Endothelial cell of umbilical vein (primary cell): Measurements from ENCODE around the gene CLCC1. TPM values are rescaled to one million over a fixed set of nuclear protein-coding genes. Genes with fewer than 3 reads are reported as not detected.

Experiments used
- BruUV-seq: library from RNA; stranded (reverse); fragments of 400-500 nt; replicated peaks from 2 replicates; lab custom pipeline; 2021; lab: Mats Ljungman, UMichigan
- CTCF ChIA-PET: fragments of 300-600, 350-600 bp; sonication (Branson Sonifier 250); formaldehyde crosslinking; loops from one replicate; lab custom pipeline; 2021; ENCODE audit warnings: antibody characterized with exemption, inconsistent platforms; lab: Charles Lee
- POLR2A ChIA-PET: fragments of 300-600, 350-600 bp; sonication (Branson Sonifier 250); formaldehyde crosslinking; loops from one replicate; lab custom pipeline; 2021; ENCODE audit warnings: antibody characterized with exemption, inconsistent platforms; lab: Charles Lee
- DNase-seq: peaks from one replicate; pipeline ENCODE4 v3.0.0-alpha.2; 2011; ENCODE audit warnings: low read depth, low spot score
- FAIRE-seq: peaks from 2 replicates; lab custom pipeline; 2011; peaks lifted over from hg19 to GRCh38; lab: Jason Lieb, UNC
- H2AFZ ChIP-seq: 2 replicates; pipeline ENCODE4 v1.6.0; 2012; ENCODE audit warnings: low read depth, low read length, control low read depth, inconsistent platforms
- H3K27ac ChIP-seq: 2 replicates; pipeline ENCODE4 v1.5.1; 2011; ENCODE audit warnings: low read depth, mild to moderate bottlenecking, control low read depth, low read length, moderate library complexity; ENCODE audit not compliant: insufficient read depth
- H3K27me3 ChIP-seq, 2 experiments: 2 replicates each; pipeline versions ENCODE4 v1.6.0 to v1.6.1; 2011; ENCODE audit warnings: low read length in 2 of 2, mixed read lengths in 1 of 2; ENCODE audit not compliant: control insufficient read depth in 2 of 2, insufficient read depth in 2 of 2
- H3K36me3 ChIP-seq, 2 experiments: 2 replicates in 1 of 2; 3 replicates in 1 of 2; pipeline ENCODE4 v1.5.1; 2011; ENCODE audit warnings: low read length in 2 of 2, mild to moderate bottlenecking in 1 of 2, moderate library complexity in 1 of 2; ENCODE audit not compliant: control insufficient read depth in 2 of 2, insufficient read depth in 2 of 2; ENCODE audit errors: extremely low read depth in 1 of 2
- H3K4me1 ChIP-seq: 3 replicates; pipeline ENCODE4 v1.5.1; 2011; ENCODE audit warnings: mild to moderate bottlenecking, low read length; ENCODE audit not compliant: control insufficient read depth, insufficient read depth; ENCODE audit errors: extremely low read depth
- H3K4me2 ChIP-seq: 2 replicates; pipeline ENCODE4 v1.6.1; 2011; ENCODE audit warnings: low read length, control low read depth, mixed read lengths; ENCODE audit not compliant: insufficient read depth
- H3K4me3 ChIP-seq, 3 experiments: fragments of 200-600 bp in 1 of 3; sonication (generic), shearing (Covaris generic) in 1 of 3; replicated peaks in 1 of 3; 2 replicates each; pipeline ENCODE4 v1.5.1; 2011 to 2016; ENCODE audit warnings: control low read depth in 3 of 3, low read length in 3 of 3, mild to moderate bottlenecking in 2 of 3, inconsistent platforms in 1 of 3, low read depth in 1 of 3, moderate library complexity in 1 of 3; ENCODE audit not compliant: insufficient read depth in 1 of 3
- H3K79me2 ChIP-seq: 2 replicates; pipeline ENCODE4 v1.6.0; 2012; ENCODE audit warnings: low read length, inconsistent platforms; ENCODE audit not compliant: control insufficient read depth, insufficient read depth
- H3K9ac ChIP-seq: replicated peaks from 2 replicates; pipeline ENCODE3; 2011; ENCODE audit warnings: low read length, control low read depth; ENCODE audit not compliant: insufficient read depth; ENCODE audit errors: extremely low read depth
- H3K9me1 ChIP-seq: replicated peaks from 3 replicates; pipeline ENCODE4 v1.6.0; 2011; ENCODE audit warnings: mild to moderate bottlenecking, low read length; ENCODE audit not compliant: control insufficient read depth, insufficient read depth; ENCODE audit errors: extremely low read depth
- H3K9me3 ChIP-seq: replicated peaks from 2 replicates; pipeline ENCODE4 v1.5.1; 2012; ENCODE audit warnings: low read length, inconsistent platforms; ENCODE audit not compliant: control insufficient read depth, insufficient read depth
- H4K20me1 ChIP-seq: replicated peaks from 2 replicates; pipeline ENCODE3; 2011; ENCODE audit warnings: mild to moderate bottlenecking, low read length; ENCODE audit not compliant: control insufficient read depth, insufficient read depth; ENCODE audit errors: extremely low read depth
- EZH2 ChIP-seq: IDR thresholded peaks from 2 replicates; pipeline ENCODE4 v1.6.1; 2012; ENCODE audit warnings: borderline replicate concordance, low read depth, mild to moderate bottlenecking, moderate library complexity, low read length, inconsistent platforms; ENCODE audit not compliant: severe bottlenecking
- FOS ChIP-seq: IDR thresholded peaks from 2 replicates; pipeline ENCODE4 v1.6.1; 2011; ENCODE audit warnings: mild to moderate bottlenecking, low read length, moderate library complexity, borderline replicate concordance; ENCODE audit not compliant: insufficient read depth
- GATA2 ChIP-seq: IDR thresholded peaks from 2 replicates; pipeline ENCODE4 v1.7.0; 2011; ENCODE audit warnings: low read depth, mild to moderate bottlenecking, moderate library complexity, mixed read lengths, low read length; ENCODE audit not compliant: insufficient read length, insufficient read depth
- JUN ChIP-seq: IDR thresholded peaks from 2 replicates; pipeline ENCODE4 v1.6.1; 2011; ENCODE audit warnings: borderline replicate concordance, low read depth; ENCODE audit not compliant: insufficient read length, insufficient read depth
- MYC ChIP-seq: IDR thresholded peaks from one replicate; pipeline ENCODE4 v1.6.1; 2011; ENCODE audit warnings: mild to moderate bottlenecking, low read depth, low read length
- POLR2A ChIP-seq: IDR thresholded peaks from 2 replicates; pipeline ENCODE4 v1.6.1; 2012; ENCODE audit warnings: low read depth, mild to moderate bottlenecking, control low read depth, low read length
- POLR2AphosphoS5 ChIP-seq: IDR thresholded peaks from 2 replicates; pipeline ENCODE4 v1.6.1; 2012; ENCODE audit warnings: low read depth, mild to moderate bottlenecking, control low read depth, low read length, moderate library complexity; ENCODE audit not compliant: insufficient read depth
- dilution Hi-C: fragments of 300-500 bp; cut with MboI; formaldehyde crosslinking; loops from one replicate; pipeline ENCODE4 v1.15.0; 2019; ENCODE audit warnings: low sequenced_read_pairs; ENCODE audit not compliant: extremely low pct_ligation_motif_present
- intact Hi-C: fragments of 100-400 bp; cut with micrococcal nuclease; formaldehyde crosslinking; loops from one replicate; pipeline ENCODE4 v1.10.0; 2022
- polyA plus RNA-seq, 4 experiments: library from polyadenylated mRNA; depleted of rRNA in 3 of 4; stranded (reverse) in 3 of 4; unstranded in 1 of 4; fragments of >200 nt; gene quantifications; 2 replicates each; pipeline versions ENCODE4 v1.2.1 to v1.2.3, GENCODE V29; 2011 to 2012; ENCODE audit warnings: missing spikeins in 1 of 4
- total RNA-seq: library from RNA; stranded (reverse); gene quantifications from 2 replicates; pipeline ENCODE4 v1.2.3, GENCODE V29; 2021
- TF ChIP-seq, protein P1 (sequence below): IDR thresholded peaks from 2 replicates; pipeline ENCODE4 v1.6.1; 2011; ENCODE audit not compliant: insufficient read depth, insufficient read length
- TF ChIP-seq, protein P2 (sequence below), 2 donors: IDR thresholded peaks; 1 replicate in 1 of 2; 2 replicates in 1 of 2; pipeline ENCODE4 v1.5.1; 2011; ENCODE audit warnings: low read length in 2 of 2, mild to moderate bottlenecking in 2 of 2, moderate library complexity in 2 of 2, control low read depth in 1 of 2, inconsistent platforms in 1 of 2, low read depth in 1 of 2; ENCODE audit not compliant: insufficient read depth in 1 of 2; ENCODE audit errors: extremely low read depth in 1 of 2

The CLCC1 gene
- total and polyA plus RNA-seq, 2 donors (not counting 3 experiments of a cell fraction or from before 2014, with no cell fraction given), result 15.7 to 28.8 TPM

DNA sequence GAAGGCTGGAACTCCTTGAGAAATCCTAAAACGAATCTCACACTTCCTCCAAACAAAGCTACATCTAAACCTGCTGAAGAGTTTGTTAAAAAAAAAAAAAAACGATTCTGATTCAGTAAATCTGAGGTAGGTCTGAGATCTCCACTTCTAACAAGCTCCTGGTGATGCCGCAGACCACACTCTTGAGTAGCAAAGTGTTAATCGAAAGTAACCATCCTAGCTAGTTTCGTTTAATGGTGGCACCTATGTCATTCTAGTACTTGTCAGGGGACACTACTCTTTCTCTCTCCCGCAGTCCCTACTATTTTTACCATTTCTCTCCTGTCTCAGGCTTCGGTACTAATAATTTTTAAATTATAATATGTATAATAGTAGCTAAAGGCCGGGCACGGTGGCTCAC is 2.1 kb downstream of the CLCC1 start:
- Histone ChIP-seq H3K9ac (no peak overlapping the region), H4K20me1 (no peaks in the 10 kb centered on the region), H3K27ac (no peak overlapping the region), H3K9me3 (no peaks in the 10 kb centered on the region), H3K4me3 (no peak overlapping the region), H3K9me1 (no peaks in the 10 kb centered on the region), H3K36me3 (peaks cover 0 to 1% of the 10 kb centered on the region in 2 experiments), H2AFZ (no peak overlapping the region), H3K79me2 (peaks cover 27% of the 10 kb centered on the region), H3K4me1 (peaks cover 9% of the 10 kb centered on the region), H3K27me3 (no peaks in the 10 kb centered on the region), H3K4me2 (no peak overlapping the region)
- POLR2A ChIA-PET, result no interaction called here
- DNase-seq (no peak), FAIRE-seq (no peak)
- CTCF ChIA-PET, result interaction anchor here (0.6 to 0.9 kb wide), 2 partner anchors 12 to 572 kb away, joined by 3 to 4 read pairs; no protein-coding TSS in a partner anchor
- TF ChIP-seq, protein P1, sequence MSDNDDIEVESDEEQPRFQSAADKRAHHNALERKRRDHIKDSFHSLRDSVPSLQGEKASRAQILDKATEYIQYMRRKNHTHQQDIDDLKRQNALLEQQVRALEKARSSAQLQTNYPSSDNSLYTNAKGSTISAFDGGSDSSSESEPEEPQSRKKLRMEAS, result no peak
- no peak for TF ChIP-seq MYC
- dilution Hi-C loops (no loop called here), intact Hi-C loops (loop anchor here (5.0 kb wide), 1 partner anchor 144 kb away; no protein-coding TSS in a partner anchor)
- no TSS peak for BruUV-seq

DNA sequence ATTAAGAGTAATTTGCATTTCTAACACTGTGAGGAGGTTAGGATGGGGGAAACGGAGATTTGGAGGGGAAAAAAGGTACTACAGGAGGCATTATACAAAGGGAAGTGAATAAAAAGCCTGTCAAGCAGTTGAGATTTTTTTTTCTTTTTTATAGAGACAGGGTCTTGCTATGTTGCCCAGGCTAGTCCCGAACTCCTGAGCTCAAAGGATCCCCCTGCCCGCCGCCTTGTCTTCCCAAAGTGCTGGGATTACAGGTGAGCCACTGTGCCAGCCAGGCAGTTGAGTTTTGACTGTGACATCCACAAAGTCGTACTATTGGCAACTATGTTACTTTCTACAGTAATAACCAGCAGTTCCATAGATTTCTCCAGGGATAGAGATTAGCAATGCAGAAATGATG is 2.6 kb downstream of the CLCC1 start:
- ChIA-PET POLR2A (no interaction called here), CTCF (interaction anchor here (0.6 to 0.9 kb wide), 2 partner anchors 13 to 572 kb away, joined by 3 to 4 read pairs; no protein-coding TSS in a partner anchor)
- H3K9me1 ChIP-seq, result no peaks in the 10 kb centered on the region
- no peaks in the 10 kb centered on the region for H4K20me1 ChIP-seq
- H3K4me2 ChIP-seq, result no peak overlapping the region
- H3K4me1 ChIP-seq, result peaks cover 9% of the 10 kb centered on the region
- no peak overlapping the region for H3K4me3 ChIP-seq
- intact Hi-C loops, result loop anchor here (5.0 kb wide), 1 partner anchor 143 kb away; no protein-coding TSS in a partner anchor
- peaks cover 0 to 1% of the 10 kb centered on the region in 2 experiments for H3K36me3 ChIP-seq
- no peak for FAIRE-seq
- H3K27me3 ChIP-seq, result no peaks in the 10 kb centered on the region
- H3K9ac ChIP-seq, result no peak overlapping the region
- no peak overlapping the region for H3K27ac ChIP-seq
- dilution Hi-C loops, result no loop called here
- H2AFZ ChIP-seq, result no peak overlapping the region
- H3K9me3 ChIP-seq, result no peaks in the 10 kb centered on the region
- TF ChIP-seq, protein P1, result no peak
- TF ChIP-seq JUN, result no peak
- TF ChIP-seq POLR2AphosphoS5, result no peak
- TF ChIP-seq, protein P2, sequence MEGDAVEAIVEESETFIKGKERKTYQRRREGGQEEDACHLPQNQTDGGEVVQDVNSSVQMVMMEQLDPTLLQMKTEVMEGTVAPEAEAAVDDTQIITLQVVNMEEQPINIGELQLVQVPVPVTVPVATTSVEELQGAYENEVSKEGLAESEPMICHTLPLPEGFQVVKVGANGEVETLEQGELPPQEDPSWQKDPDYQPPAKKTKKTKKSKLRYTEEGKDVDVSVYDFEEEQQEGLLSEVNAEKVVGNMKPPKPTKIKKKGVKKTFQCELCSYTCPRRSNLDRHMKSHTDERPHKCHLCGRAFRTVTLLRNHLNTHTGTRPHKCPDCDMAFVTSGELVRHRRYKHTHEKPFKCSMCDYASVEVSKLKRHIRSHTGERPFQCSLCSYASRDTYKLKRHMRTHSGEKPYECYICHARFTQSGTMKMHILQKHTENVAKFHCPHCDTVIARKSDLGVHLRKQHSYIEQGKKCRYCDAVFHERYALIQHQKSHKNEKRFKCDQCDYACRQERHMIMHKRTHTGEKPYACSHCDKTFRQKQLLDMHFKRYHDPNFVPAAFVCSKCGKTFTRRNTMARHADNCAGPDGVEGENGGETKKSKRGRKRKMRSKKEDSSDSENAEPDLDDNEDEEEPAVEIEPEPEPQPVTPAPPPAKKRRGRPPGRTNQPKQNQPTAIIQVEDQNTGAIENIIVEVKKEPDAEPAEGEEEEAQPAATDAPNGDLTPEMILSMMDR (IDR thresholded peaks at IDR 0.05; ENCODE audit: extremely low read depth in 1 of 2, insufficient read depth in 1 of 2, low read depth in 1 of 2, low read length in 2 of 2), result no peak
- TF ChIP-seq POLR2A, result no peak
- no peak for TF ChIP-seq FOS
- TF ChIP-seq MYC, result no peak
- TF ChIP-seq EZH2, result no peak
- TF ChIP-seq GATA2, result no peak
- BruUV-seq, result no TSS peak
- H3K79me2 ChIP-seq, result peaks cover 27% of the 10 kb centered on the region
- no peak for DNase-seq
